Measurements from ENCODE around the gene HOXA2.

Gene HOXA2

GRCh38 chr7:27111042-27111750 lies 8.7 kb upstream of the HOXA2 start:
- DNase-seq, result no peak

GRCh38 chr7:27110186-27111031 lies 7.9 kb upstream of the HOXA2 start:
- DNase-seq, result no peak

DNA sequence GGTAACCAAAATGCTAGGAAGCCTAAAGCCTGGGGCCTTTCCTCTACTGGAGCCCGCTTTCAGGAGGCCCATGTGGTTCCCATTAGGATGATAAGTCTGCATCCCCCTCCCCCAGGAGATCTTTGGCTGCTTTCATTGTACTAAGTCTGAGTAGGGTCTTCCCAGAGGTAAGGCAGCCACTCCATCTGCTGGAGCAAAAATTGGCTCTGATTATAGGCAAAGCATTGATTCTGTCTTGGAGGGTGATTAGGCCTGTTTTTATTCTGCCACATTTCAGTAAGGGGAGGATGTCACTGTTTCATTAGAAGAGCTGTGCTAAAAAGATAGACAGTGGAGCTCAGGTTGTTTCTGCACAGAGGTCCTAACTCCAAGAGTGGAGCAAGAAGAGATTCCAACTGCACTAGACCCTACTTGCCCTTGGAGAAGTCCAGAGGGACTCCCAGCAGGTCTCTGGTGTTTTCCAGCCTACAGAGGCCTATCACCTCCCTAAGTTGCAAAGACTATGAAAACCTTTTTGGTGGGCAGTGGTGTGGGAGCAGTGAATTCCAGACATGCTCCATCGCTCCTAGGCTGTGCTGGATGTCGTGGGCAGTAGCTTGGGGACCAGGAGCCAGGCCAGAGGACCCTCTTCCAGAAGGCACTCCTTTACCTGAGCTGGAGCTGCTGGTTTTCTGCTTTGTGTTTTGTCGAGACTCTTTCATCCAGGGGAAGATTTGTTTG lies 7.1 kb upstream of the HOXA2 start:
- DNase-seq, result no peak

DNA sequence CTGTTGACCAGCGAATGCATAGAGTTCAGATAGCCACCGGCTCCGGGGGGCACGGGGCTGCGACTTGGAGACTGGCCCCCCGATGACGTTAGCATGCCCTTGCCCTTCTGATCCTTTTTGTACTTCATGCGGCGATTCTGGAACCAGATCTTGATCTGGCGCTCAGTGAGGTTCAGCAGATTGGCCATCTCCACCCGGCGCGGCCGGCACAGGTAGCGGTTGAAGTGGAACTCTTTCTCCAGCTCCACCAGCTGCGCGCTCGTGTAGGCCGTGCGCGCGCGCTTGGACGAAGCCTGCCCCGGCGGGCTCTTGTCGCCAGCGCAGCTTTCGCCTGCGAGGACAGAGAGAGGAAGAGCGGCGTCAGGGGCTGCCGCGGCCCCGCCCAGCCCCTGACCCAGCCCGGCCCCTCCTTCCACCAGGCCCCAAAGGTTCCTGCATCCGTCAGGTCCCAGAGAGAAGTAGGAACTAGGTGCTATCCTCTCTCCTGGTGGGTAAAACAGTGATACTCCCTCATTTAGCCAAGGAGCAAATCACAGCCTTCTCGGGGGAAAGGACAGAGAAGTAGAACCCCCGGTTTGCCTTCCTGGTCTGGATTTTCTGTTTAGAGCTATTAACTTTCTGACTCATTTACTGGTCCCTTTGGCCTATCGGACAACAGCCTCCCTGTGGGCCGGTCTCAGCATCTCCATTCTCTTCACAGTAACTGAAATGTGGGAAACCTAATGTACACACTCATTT lies 6.1 kb upstream of the HOXA2 start:
- no peak for DNase-seq

DNA sequence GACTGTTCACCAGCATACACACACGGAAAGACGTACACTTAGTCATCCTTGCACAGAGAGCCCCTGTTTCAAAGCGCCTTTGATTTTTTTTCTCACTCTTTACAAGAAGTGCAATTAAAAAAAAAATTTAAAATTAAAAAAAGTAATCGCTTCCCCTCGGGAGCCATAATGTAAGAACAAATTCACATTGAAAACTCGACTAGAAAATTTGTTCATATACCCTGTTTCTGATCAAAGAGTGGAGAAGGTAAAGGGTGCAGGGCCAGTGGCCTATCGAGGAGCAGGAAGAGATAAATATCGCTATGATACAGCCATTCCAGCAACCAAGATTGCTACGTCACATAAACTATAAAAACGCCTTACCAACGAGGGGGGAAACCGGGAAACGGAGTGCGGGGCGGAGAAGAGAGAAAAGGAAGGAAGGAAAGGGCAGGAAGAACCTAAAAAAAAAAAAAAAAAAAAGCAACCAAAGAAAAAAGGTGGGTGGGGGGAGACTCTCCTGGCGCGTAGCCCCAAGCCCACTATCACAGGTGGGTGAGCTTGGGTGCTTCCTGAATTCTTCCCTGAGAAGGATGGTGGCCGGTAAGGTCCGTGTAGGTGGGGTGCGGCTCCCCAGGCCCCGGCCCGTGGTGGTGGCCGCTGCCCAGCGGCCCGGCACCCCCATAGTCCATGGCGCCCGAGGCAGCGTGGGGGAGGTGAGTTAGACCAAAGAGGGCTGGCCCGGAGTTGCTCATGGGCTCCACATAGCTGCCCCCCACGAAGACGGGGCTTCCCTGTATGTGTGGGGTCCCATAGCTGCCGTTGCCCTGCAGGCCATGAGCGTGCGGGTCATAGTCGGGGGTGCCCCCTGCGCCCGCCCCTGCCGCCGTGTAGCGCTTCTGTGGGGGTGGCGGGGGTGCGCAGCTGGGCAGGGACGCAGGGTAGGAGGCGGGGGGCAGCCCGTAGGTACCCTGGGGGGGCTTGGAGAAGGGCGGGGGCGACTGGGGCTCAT lies 5.2 kb upstream of the HOXA2 start:
- no peak for DNase-seq

DNA sequence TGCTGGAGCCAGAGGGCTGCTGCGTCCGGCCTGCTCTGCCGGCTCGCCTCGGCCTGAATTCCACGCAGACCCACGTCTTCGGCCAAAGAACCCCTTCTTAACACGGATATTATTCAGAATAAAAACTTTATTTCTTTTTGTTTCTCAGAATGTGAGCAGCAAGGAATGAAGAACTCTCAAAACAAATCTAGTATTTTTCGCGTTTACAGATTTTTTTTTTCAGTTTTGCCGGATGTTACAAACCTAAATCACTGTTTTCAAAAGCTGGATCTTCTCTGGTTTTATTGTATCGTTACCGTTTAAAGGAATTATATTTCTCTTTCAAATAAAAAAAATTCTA lies 4.4 kb upstream of the HOXA2 start:
- no peak for DNase-seq

DNA sequence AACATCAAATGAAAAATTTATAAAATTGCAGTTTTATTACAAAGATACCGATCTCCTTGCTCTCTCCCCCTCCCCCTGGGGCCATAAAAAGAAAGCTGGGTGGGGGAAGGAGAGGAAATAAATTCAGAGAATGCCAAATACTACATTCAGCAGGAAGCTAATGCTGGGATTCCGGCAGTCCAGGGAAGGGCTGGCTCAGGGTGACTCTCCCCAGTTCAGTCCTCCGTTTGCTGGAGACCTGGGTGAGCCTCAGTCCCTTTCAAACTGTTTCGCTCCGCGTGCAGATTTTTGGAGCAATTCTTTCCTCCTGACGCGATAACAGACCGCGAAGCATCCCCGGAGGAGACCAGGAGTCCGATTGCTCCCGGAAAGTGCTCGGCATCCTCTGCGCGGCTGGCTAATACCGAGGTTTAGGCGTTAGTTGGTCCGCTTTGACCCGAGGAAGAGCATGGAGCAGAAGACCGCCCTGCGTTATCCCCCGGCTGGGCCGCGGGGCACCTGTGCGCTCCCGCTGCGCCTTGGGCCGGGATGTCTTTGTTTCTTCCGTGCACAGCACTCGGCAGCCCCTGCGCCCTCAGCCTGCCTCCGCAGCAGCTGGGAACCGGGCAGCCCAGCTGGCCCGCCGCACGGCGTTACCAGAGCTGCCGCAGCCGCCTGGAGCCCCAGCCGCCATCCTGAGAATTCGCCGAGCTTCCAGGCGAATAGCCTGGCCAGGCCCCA lies 3.9 kb upstream of the HOXA2 start:
- no peak for DNase-seq

GRCh38 chr7:27105301-27106031 lies 3.0 kb upstream of the HOXA2 start:
- no peak for DNase-seq

- no peak for DNase-seq
These were observed 2.0 kb upstream of the HOXA2 start for GRCh38 chr7:27104341-27105058.

DNA sequence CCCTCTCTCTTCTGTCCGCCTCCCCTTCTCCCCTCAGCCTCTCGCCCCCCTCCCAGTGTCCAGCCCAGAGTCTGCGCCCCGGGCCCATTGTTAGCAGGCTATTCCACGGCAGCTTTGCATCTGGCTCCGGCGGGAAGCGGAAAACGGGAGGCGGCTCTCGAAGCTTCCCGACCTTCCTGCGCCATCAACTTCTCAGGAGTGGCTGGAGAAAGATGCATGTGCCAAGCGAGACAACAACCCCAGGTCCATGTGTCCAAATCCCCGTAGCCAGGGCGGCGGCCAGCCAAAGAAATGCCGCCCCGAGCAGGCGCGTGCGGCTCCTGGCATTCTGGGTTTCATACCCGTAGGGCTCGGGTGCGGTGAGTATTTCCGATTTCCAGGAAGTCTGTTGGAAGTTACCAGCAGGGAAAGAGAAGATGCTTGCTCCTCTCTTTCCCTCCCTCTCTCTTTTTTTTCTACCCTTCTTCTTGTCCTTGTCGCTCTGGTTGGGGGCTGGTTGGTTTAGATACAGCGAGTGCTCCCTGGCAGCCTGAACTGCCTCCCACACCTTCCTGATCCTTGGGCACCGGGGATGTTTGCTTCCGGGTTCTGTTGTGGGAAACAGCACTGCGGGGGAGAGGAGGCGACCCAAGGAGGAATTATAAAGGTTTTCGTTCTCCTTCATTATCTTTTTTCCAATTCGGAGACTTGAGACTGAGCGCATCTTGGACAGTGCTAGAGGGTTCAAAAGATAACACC lies 1.2 kb upstream of the HOXA2 start:
- no peak for DNase-seq

GRCh38 chr7:27101957-27102580 lies 414 bp downstream of the HOXA2 start:
- DNase-seq, result no peak

DNA sequence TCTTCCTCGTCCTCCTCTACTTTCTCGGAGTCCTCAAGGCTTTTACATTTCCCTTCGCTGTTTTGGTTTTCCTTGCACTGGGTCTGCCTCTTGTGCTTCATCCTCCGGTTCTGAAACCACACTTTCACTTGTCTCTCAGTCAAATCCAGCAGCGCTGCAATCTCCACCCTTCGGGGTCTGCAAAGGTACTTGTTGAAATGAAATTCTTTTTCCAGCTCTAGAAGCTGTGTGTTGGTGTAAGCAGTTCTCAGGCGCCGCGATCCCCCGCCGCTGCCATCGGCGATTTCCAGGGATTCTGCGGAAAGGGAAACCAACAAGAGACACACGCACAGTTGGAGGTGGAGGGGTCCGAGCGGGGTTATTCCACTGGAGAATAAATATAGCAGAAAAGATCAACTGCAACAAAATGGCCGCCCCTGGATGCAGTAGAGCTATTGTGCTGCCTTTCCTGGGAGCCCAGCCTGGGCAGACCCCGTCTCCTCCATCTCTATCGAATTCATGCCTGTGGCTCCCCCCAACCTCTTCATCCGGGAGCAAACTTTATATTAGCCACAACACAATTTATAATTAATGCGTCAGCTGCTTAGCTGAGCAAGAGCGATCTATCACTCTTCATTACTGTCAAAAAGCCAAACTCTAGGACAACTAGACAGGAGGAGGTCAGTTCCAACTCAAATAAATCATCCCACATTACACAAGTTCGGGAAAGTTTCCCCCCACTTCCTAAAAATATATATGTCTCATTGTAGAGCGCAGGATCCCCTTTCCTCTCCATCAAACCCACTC lies 1.1 kb downstream of the HOXA2 start:
- DNase-seq, result no peak

DNA sequence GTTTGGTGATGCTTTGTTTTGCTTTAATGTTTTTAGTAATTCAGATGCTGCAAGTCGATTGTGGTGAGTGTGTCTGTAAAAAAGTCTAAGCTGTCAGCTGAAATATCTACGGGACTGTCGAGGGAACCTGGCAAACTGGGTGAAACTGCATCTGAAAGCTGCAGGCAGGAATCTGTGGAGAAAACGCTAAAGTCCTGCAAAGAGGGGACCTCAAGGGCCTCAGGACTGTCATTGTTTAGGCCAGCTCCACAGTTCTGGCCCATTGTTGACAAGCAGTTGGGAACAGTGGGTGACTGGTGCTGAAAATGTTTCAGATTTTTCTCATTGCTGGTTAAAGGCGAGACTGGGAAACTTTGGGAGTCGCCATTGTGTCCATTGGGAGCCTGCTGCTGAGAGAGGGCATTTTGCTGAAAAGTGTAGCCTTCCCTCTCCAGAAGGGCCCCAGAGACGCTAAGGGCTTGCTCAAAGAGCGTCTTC lies 1.8 kb downstream of the HOXA2 start:
- no peak for DNase-seq

GRCh38 chr7:27099453-27100370 lies 2.8 kb downstream of the HOXA2 start:
- DNase-seq, result no peak

DNA sequence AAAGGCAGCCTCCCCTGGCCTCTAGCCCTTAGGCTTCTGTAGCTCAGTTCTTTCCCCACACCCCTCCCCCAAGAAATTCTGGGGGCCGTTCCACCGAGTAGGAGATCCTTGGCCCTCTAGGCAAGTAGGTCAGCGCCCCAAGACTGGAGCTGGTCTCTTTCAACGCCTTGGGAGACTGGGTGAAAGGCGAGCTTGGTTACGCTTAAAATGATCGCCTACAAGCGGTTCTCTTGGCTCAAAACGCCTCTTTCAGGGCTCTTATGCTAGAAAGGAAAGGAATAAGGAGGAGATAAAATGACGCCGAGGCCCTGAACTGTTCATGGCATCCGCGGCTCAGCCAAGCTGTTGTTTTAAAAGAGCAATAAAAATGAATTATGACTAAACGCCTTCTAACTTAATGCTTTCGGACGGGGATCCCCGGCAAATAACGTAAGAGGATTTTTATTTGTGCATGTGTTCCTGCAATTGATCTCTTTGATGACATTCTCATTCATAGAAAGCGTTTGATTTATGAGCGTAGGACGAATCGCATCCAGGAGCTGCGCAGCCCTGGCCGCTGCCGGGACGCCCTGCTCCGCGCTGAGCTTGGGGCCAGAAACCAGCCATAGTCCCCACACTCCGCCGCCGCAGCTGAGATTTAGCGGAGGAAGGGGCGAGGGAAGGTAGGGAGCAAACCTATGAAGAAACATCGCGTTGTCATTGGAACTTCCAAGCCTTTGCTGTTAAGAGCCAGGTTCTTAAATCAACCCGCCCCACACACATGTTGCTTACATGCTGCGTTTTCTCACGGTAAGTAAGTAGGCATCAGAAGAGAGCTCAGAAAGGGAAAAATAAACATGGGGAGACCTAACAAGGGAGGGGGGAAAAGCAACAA lies 3.7 kb downstream of the HOXA2 start:
- DNase-seq, result no peak
